Measurements from ENCODE around the gene OR8B12. TPM values are rescaled to one million over a fixed set of nuclear protein-coding genes. Genes with fewer than 3 reads are reported as not detected.

Gene OR8B12, protein sequence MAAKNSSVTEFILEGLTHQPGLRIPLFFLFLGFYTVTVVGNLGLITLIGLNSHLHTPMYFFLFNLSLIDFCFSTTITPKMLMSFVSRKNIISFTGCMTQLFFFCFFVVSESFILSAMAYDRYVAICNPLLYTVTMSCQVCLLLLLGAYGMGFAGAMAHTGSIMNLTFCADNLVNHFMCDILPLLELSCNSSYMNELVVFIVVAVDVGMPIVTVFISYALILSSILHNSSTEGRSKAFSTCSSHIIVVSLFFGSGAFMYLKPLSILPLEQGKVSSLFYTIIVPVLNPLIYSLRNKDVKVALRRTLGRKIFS
- total RNA-seq (not detected), polyA plus RNA-seq (ENCODE audit: insufficient read depth in 1 of 8, insufficient read length in 8 of 8, low replicate concordance in 1 of 8) (under 1 TPM in 1 of 8 donors, not detected in 7; 0.09 TPM)
- long read RNA-seq, donor 1: 0 reads
- long read RNA-seq, donor 2: 0 reads
- long read RNA-seq, donor 3: 0 reads
- long read RNA-seq, donor 4: 0 reads
- long read RNA-seq, donor 5: 0 reads
- long read RNA-seq, donor 6: 0 reads
- long read RNA-seq, donor 7: 0 reads
- long read RNA-seq, donor 8: 0 reads
- long read RNA-seq, donor 9: 0 reads
- long read RNA-seq, donor 10: 0 reads
- long read RNA-seq, donor 11: 0 reads

DNA sequence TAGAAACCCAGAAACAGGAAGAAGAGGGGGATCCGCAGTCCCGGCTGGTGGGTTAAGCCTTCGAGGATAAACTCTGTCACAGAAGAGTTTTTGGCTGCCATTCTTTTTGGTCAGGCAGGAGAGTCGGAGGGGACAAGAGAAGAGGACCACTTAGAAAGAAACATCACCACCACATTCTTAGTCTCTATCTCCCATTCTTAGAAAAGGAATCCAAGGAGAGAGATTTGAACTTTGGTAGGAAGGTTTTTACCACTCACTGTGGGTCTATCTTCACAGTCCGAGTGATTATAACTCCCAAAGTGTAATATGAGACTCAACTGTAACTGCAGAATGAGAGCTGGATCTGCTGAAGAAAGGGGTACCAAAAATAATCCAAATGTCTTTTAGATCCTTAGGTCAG lies at the start of gene OR8B12:
OR8B12 (minus strand) TSS at position 101 of the 400 bp plus-strand sequence; CDS start at position 101, 0 bp downstream.
- Histone ChIP-seq H3K36me3 (ENCODE audit: control insufficient read depth, insufficient read depth, low read length) (no peaks in the 10 kb centered on the region), H3K9me3 (replicated peaks; ENCODE audit: control insufficient read depth, low read depth, low read length) (no peaks in the 10 kb centered on the region), H3K4me3 (ENCODE audit: low read length) (no peak within 1 kb of the TSS), H3K27me3 (ENCODE audit: control insufficient read depth, insufficient read depth, low read length) (peaks cover 2% of the 10 kb centered on the region), H3K27ac (ENCODE audit: low read length) (no peak within 1 kb of the TSS), H3K4me1 (ENCODE audit: control insufficient read depth, insufficient read depth, low read length) (no peaks in the 10 kb centered on the region)
- no CpG with 5 or more reads among the region's 5 CpGs for WGBS (ENCODE audit: insufficient coverage)
- DNase-seq: no peak

DNA sequence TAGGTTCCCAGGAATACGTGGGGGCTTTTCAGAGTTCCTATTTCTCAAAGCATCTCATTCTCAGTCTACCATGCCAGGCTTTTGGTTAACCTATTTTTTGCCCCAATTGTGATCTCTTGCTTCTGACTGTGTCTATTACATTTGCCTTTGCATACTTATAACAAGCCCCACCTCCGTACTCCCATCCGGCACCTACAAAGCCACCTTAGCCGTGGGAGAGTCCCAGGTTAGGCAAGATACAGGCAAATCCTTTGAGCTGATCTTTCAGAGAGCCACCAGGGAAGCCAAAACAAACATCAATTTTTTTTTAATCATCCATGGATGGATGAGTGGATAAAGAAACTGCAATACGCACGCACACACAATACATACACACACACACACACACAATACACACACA lies 49.2 kb upstream of the OR8B12 start:
- H3K36me3 ChIP-seq (ENCODE audit: control insufficient read depth, insufficient read depth, low read length): no peaks in the 10 kb centered on the region
- no peak overlapping the region for H3K27ac ChIP-seq (ENCODE audit: low read length)
- peaks cover 2% of the 10 kb centered on the region for H3K27me3 ChIP-seq (ENCODE audit: control insufficient read depth, insufficient read depth, low read length)
- H3K4me3 ChIP-seq (ENCODE audit: low read length): no peak overlapping the region
- H3K4me1 ChIP-seq (ENCODE audit: control insufficient read depth, insufficient read depth, low read length): no peaks in the 10 kb centered on the region
- WGBS (ENCODE audit: insufficient coverage): 91% methylated on average over 1 of the region's 6 CpGs
- no peaks in the 10 kb centered on the region for H3K9me3 ChIP-seq (replicated peaks; ENCODE audit: control insufficient read depth, low read depth, low read length)
- DNase-seq: no peak

- Histone ChIP-seq H3K4me3 (ENCODE audit: low read length) (no peak overlapping the region), H3K9me3 (replicated peaks; ENCODE audit: control insufficient read depth, low read depth, low read length) (no peaks in the 10 kb centered on the region), H3K4me1 (ENCODE audit: control insufficient read depth, insufficient read depth, low read length) (no peaks in the 10 kb centered on the region), H3K27ac (ENCODE audit: low read length) (no peak overlapping the region), H3K36me3 (ENCODE audit: control insufficient read depth, insufficient read depth, low read length) (no peaks in the 10 kb centered on the region), H3K27me3 (ENCODE audit: control insufficient read depth, insufficient read depth, low read length) (peaks cover 2% of the 10 kb centered on the region)
- 60% methylated on average over 1 of the region's 2 CpGs for WGBS (ENCODE audit: insufficient coverage)
- DNase-seq: no peak
Measured at GRCh38 chr11:124591430-124591829, 48.0 kb upstream of the OR8B12 start.

DNA sequence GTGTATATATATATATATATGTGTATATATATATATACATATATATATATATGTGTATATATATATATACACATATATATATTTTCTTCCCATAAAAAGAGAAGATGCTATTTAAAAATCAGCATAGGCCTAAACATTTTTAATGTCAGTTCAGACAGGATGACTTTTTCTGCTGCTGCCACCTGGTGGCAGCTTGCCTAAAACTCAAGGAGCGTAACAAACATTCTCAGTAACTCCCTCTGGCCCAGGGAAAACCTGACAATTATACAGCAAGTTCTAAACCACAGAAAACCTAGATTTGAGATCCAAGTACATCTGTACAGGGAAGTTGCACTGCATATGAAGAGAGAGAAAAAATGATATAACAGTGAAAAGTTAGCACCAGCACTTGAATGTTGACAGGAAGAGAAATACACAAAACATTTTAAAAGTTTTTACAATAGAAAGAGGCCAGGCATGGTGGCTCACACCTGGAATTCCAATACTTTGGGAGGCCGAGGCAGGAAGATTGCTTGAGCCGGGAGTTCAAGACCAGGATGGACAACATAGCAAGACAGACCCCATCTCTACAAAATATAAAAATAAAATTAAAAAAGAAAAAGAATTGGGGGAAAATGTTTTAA lies 42.9 kb upstream of the OR8B12 start:
- Histone ChIP-seq H3K9me3 (replicated peaks; ENCODE audit: control insufficient read depth, low read depth, low read length) (no peaks in the 10 kb centered on the region), H3K4me3 (ENCODE audit: low read length) (no peak overlapping the region), H3K4me1 (ENCODE audit: control insufficient read depth, insufficient read depth, low read length) (no peaks in the 10 kb centered on the region), H3K27ac (ENCODE audit: low read length) (no peak overlapping the region), H3K27me3 (ENCODE audit: control insufficient read depth, insufficient read depth, low read length) (no peaks in the 10 kb centered on the region), H3K36me3 (ENCODE audit: control insufficient read depth, insufficient read depth, low read length) (no peaks in the 10 kb centered on the region)
- DNase-seq: peak; percentile 78
- WGBS (ENCODE audit: insufficient coverage): no CpG with 5 or more reads among the region's 3 CpGs

DNA sequence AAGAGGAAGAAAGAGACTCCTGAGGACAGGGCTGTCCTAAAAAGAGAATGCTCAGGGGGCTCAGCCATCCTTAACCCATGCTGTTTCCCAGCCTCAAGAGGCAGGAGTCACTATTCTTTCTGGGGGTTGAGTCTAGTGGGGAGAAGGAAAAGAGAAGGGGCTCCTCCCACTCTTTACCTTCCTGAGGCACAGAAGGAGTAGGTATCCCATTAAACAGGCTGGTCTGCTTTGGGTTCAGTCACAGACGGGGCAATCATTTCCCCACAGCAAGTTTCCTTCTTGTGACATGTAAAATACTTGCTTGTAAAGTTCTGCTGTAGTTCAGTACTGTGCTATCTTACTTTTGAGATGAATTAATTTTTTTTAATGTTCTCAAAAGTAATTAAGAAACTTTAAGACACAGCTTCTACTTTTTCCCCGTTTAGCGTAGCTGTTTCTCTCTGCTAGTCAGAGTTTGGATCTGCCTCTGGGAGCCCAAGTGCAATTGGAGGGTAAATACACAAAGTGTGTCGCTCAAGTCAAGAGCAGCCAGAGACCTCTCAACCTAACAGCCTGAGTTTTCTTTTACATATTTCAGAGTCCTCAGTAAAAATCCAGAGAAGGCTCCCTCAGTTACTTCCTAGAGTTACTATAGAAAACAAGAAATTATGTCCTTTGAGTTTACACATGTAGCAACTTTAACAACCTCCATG lies 41.4 kb upstream of the OR8B12 start:
- WGBS (ENCODE audit: insufficient coverage): 80% methylated on average over 1 of the region's 4 CpGs
- H3K27me3 ChIP-seq (ENCODE audit: control insufficient read depth, insufficient read depth, low read length): no peaks in the 10 kb centered on the region
- H3K27ac ChIP-seq (ENCODE audit: low read length): no peak overlapping the region
- H3K4me1 ChIP-seq (ENCODE audit: control insufficient read depth, insufficient read depth, low read length): no peaks in the 10 kb centered on the region
- H3K36me3 ChIP-seq (ENCODE audit: control insufficient read depth, insufficient read depth, low read length): no peaks in the 10 kb centered on the region
- H3K4me3 ChIP-seq (ENCODE audit: low read length): no peak overlapping the region
- DNase-seq: no peak
- H3K9me3 ChIP-seq (replicated peaks; ENCODE audit: control insufficient read depth, low read depth, low read length): no peaks in the 10 kb centered on the region

DNA sequence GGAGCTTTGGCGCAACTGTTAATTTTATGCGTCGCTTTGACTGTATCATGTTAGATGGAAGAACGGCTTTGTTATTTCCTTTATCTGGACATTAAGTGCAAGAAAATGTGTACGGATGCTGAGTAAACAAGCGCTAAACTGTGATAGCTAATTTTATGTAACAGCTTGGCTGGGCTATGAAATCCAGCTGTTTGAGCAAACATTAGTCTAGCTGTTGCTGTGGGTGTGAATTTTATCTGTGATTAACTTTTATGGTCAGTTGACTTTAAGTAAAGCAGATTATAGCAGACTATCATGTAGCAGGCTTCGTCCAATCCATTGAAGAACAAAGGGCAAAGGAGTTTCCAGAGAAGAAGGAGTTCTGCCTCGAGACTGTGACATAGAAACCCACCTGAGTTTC lies 40.3 kb upstream of the OR8B12 start:
- 91% methylated on average over 6 of the region's 8 CpGs for WGBS (ENCODE audit: insufficient coverage)
- no peak overlapping the region for H3K27ac ChIP-seq (ENCODE audit: low read length)
- H3K27me3 ChIP-seq (ENCODE audit: control insufficient read depth, insufficient read depth, low read length): no peaks in the 10 kb centered on the region
- H3K36me3 ChIP-seq (ENCODE audit: control insufficient read depth, insufficient read depth, low read length): no peaks in the 10 kb centered on the region
- H3K4me3 ChIP-seq (ENCODE audit: low read length): no peak overlapping the region
- no peaks in the 10 kb centered on the region for H3K4me1 ChIP-seq (ENCODE audit: control insufficient read depth, insufficient read depth, low read length)
- no peaks in the 10 kb centered on the region for H3K9me3 ChIP-seq (replicated peaks; ENCODE audit: control insufficient read depth, low read depth, low read length)
- no peak for DNase-seq

- H3K27ac ChIP-seq (ENCODE audit: low read length): no peak overlapping the region
- no peak for DNase-seq
- H3K36me3 ChIP-seq (ENCODE audit: control insufficient read depth, insufficient read depth, low read length): no peaks in the 10 kb centered on the region
- peaks cover 7% of the 10 kb centered on the region for H3K4me1 ChIP-seq (ENCODE audit: control insufficient read depth, insufficient read depth, low read length)
- no peak overlapping the region for H3K4me3 ChIP-seq (ENCODE audit: low read length)
- H3K27me3 ChIP-seq (ENCODE audit: control insufficient read depth, insufficient read depth, low read length): no peaks in the 10 kb centered on the region
- no CpG with 5 or more reads among the region's 2 CpGs for WGBS (ENCODE audit: insufficient coverage)
- no peaks in the 10 kb centered on the region for H3K9me3 ChIP-seq (replicated peaks; ENCODE audit: control insufficient read depth, low read depth, low read length)
Measured at GRCh38 chr11:124582565-124582964, 39.1 kb upstream of the OR8B12 start.

DNA sequence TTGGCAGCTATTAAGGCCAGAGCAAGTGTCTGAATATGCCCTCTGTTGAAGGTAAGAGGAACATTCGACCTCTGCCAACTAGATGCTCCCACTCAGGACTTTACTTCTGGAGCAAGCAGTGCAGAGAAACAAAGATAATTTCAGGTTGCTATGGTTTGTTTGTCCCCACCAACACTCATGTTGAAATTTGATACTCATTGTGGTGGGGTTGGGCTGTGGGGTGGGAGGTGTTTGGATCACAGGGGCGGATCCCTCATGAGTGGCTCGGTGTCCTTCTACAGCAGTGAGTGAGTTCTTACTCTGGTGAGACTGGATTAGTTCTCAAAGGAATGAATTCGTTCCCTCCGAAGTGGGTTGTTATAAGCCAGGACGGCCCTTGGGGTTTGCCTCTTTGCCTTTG lies 38.4 kb upstream of the OR8B12 start:
- Histone ChIP-seq H3K4me1 (ENCODE audit: control insufficient read depth, insufficient read depth, low read length) (peaks cover 10% of the 10 kb centered on the region), H3K36me3 (ENCODE audit: control insufficient read depth, insufficient read depth, low read length) (no peaks in the 10 kb centered on the region), H3K27me3 (ENCODE audit: control insufficient read depth, insufficient read depth, low read length) (no peaks in the 10 kb centered on the region), H3K4me3 (ENCODE audit: low read length) (no peak overlapping the region), H3K27ac (ENCODE audit: low read length) (no peak overlapping the region), H3K9me3 (replicated peaks; ENCODE audit: control insufficient read depth, low read depth, low read length) (no peaks in the 10 kb centered on the region)
- 93% methylated on average over 3 of the region's 6 CpGs for WGBS (ENCODE audit: insufficient coverage)
- DNase-seq: peak; percentile 4

- Histone ChIP-seq H3K4me3 (ENCODE audit: low read length) (no peak overlapping the region), H3K4me1 (ENCODE audit: control insufficient read depth, insufficient read depth, low read length) (peaks cover 10% of the 10 kb centered on the region), H3K9me3 (replicated peaks; ENCODE audit: control insufficient read depth, low read depth, low read length) (no peaks in the 10 kb centered on the region), H3K36me3 (ENCODE audit: control insufficient read depth, insufficient read depth, low read length) (no peaks in the 10 kb centered on the region), H3K27me3 (ENCODE audit: control insufficient read depth, insufficient read depth, low read length) (no peaks in the 10 kb centered on the region), H3K27ac (ENCODE audit: low read length) (no peak overlapping the region)
- DNase-seq: no peak
- WGBS (ENCODE audit: insufficient coverage): no CpG with 5 or more reads among the region's 4 CpGs
Measured at GRCh38 chr11:124578761-124579160, 35.3 kb upstream of the OR8B12 start.

Measured in muscle of leg (tissue), 16 donors.